NCI-H2227 (cell line): Measurements from ENCODE around the gene TXN2.
"Not testable (repeated sequence)": the region's sequence is repeated elsewhere in the genome, so short reads cannot be mapped to it uniquely, and the experiment has no call there.

Experiments
- DNase-seq: peaks from one replicate; lab custom pipeline; 2025; ENCODE audit not compliant: unreplicated experiment; lab: John Stamatoyannopoulos, UW

The TXN2 gene, protein sequence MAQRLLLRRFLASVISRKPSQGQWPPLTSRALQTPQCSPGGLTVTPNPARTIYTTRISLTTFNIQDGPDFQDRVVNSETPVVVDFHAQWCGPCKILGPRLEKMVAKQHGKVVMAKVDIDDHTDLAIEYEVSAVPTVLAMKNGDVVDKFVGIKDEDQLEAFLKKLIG

GRCh38 chr22:36481393-36482168 lies at the start of gene TXN2:
Gene TXN2, minus strand, starts transcription at chr22:36481640. Its CDS starts 803 bp downstream, at chr22:36480837.
- peak; percentile 96 for DNase-seq

- DNase-seq = peak; percentile 98
Measured at GRCh38 chr22:36528795-36529751, 47.6 kb upstream of the TXN2 start, which contains the start of gene EIF3D. Gene EIF3D, minus strand, starts transcription at chr22:36529166. Its CDS starts 3,045 bp downstream, at chr22:36526121.

GRCh38 chr22:36528341-36528740 lies 46.9 kb upstream of the TXN2 start:
- no peak for DNase-seq

GRCh38 chr22:36522662-36523061 lies 41.2 kb upstream of the TXN2 start:
- DNase-seq = no peak

- DNase-seq = no peak
Measured at GRCh38 chr22:36520423-36520822, 39.0 kb upstream of the TXN2 start.

DNA sequence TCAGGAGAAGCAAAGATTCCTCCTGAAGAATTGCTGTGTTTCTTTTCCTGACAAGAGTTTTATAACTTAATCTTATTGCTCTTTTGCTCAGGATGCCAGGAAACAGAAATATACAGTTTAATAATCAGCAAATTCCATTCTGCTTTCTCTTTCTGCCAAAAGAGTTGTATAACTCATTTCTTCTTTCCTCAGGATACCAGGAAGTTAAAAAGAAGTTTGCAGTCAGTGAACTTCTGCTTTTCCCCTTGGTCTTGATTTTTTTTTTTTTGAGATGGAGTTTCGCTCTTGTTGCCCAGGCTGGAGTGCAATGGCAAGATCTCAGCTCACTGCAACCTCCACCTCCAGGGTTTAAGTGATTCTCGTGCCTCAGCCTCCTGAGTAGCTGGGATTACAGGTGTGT lies 38.5 kb upstream of the TXN2 start:
- DNase-seq = not testable (repeated sequence)

DNA sequence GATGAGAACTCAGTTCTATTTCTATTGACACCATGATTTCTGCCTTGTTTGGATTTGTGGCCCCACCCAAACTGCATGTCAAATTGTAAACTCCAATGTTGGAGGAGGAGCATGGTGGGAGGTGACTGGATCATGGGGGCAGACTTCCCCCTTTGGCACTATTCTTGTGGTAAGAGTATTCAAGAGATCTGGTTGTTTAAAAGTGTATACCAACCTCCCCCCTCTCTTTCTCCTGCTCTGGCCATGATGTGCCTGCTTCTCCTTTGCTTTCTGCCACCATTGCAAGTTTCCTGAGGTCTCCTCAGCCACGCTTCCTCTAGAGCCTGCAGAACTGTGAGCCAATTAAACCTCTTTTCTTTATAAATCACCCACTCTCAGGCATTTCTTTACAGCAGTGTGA lies 33.3 kb upstream of the TXN2 start:
- DNase-seq = no peak

DNA sequence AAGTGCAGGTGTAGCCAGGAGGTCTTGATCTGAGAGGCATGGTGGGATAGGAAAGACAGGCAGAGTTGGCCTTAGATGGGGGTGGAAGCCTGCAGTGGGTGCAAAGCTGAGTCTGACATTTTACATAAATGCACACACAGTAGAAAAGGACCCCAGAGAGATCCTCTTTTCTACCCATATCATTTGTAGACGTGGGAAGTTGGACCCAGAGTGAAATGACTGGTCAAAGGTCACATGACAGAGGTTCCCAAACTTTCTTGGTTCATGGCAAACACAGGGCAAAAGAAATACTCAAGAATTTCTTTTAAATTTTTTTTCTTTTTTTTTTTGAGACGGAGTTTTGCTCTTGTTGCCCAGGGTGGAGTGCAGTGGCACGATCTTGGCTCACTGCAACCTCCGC lies 31.6 kb upstream of the TXN2 start:
- DNase-seq = no peak

- no peak for DNase-seq
Measured at GRCh38 chr22:36512333-36512732, 30.9 kb upstream of the TXN2 start.

GRCh38 chr22:36510966-36511881 lies 29.8 kb upstream of the TXN2 start:
- DNase-seq = peak; percentile 48

GRCh38 chr22:36510384-36510783 lies 28.9 kb upstream of the TXN2 start:
- no peak for DNase-seq

GRCh38 chr22:36507518-36508010 lies 26.1 kb upstream of the TXN2 start:
- DNase-seq = no peak

DNA sequence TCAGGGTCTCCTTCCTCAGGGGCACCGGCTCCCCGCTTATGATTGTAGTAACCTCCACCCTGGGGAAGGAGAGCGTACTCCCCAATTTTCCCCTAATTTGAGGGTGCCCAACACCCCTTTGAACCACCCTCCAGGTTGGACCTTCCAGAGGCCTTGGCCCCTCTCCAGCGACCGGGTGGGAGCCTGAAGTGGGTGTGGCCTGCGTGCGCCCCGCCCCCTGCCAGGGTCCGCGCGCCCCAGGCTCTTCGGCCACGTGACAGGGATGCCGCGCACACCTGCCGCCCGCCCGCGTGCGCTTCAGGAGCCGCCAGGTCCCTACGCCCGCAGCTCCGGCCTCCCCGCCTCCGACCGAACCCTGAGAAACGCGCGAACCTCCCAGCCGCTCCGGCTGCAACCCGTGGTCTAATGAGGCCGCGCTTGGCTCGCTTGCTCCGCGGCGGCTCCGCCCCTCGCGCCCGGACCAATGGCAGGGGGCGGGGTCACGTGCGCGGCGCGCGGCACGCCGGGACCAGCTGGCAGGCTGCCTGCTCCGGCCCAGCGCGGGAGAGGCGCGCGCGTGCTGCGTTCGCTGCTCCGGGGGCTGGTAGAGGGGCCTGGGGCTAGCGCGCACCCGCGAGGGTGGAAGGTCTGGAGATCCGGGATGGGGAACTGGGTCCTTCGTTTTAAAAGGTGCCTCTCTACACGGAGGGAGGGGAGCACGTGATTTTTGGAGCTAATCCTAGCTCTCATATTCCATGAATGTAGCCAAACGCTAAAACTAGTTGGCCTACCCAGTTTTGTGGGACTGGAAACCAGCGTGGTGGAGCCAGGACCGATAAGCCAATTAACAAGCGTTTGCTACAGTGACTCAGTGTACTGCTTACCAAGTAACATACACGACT lies 25.4 kb upstream of the TXN2 start, which contains the start of gene FOXRED2:
Gene FOXRED2, minus strand, starts transcription at position 404 of the 881 bp plus-strand sequence. CDS start 618 bp downstream, outside the sequence.
- DNase-seq = peak; percentile 92

DNA sequence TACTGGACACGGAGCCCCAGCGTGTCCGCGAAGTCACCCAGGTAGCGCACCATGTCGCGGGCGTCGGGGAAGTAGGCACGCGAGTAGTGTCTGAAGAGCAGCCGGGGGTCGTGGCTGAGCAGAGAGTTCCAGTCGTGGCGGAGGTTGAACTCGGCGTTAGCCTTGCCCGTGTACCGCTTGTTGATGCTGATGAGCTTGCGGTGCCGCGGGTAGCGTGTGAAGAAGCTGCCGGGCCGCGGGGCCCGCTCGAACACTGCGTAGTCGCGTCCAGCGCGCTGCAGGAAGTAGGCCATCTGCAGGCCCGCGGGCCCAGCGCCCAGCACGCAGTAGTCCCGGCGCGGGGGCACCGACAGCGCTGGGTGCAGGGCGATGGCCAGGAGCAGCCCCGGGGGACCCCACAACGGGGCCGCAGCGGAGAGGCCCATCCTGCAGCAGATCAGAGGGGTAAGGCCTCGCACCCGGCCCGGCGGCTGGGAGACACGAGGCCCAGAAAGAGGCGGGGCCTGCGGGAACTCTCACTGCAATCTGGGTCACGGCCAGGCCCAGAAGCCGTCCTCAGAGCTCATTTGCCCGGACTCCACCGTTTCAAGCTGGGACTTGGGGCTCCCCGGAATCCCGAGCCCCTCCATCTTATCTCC lies 24.7 kb upstream of the TXN2 start:
- DNase-seq = no peak

DNA sequence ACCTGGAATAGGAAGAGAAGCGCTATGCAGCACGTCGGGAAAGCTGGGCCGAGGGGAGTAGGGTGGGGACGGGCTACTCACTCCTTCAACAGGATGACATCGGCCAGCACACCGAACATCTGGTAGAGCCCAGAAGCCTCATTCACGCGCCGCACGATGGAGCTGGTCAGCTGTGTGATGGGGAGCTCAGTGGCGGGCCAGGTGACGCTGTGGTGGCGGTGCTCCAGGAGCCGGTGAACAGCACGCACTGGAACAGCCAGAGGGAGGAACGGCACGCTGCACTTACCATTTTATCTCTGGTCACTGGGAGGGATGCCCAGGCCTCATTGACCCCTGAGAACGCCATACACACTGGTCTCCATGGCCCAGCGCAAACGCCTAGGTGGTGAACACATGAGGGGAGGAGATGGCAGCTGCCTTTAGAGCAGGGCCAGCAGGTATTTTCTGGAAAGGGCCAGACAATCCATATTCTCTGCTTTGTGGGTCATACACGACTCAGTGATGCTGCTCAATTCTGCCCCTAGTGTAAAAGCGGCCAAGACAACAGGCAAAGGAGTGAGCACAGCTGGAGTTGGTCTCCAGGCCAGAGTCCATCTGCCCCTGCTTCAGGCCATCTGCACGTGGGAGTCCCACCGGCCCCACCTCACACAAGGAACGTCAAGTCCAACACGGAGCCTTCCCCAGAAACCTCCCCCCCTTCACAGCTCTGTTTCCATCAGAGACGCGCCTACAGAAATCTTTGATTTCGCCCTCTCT lies 16.6 kb upstream of the TXN2 start:
- no peak for DNase-seq

- no peak for DNase-seq
Measured at GRCh38 chr22:36493690-36494110, 12.3 kb upstream of the TXN2 start.

- DNase-seq = no peak
Measured at GRCh38 chr22:36492109-36492508, 10.7 kb upstream of the TXN2 start.

DNA sequence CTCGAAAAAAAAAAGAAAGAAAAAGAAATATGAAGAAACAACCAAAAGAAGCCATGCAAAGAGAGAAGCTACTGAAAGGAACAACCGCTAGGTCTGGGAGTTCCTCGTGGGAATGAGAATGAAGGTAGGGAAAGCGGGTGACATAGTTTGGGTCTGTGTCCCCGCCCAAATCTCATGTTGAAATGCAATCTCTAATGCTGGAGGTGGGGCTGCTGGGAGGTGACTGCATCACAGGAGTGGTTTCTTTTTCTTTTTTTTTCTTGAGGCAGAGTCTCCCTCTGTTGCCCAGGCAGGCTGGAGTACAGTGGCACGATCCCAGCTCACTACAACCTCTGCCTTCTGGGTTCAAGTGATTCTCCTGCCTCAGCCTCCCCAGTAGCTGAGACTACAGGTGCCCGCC lies 9.7 kb upstream of the TXN2 start:
- DNase-seq = no peak
